ENCODE results near the gene SLC18A2.

The SLC18A2 gene

DNA sequence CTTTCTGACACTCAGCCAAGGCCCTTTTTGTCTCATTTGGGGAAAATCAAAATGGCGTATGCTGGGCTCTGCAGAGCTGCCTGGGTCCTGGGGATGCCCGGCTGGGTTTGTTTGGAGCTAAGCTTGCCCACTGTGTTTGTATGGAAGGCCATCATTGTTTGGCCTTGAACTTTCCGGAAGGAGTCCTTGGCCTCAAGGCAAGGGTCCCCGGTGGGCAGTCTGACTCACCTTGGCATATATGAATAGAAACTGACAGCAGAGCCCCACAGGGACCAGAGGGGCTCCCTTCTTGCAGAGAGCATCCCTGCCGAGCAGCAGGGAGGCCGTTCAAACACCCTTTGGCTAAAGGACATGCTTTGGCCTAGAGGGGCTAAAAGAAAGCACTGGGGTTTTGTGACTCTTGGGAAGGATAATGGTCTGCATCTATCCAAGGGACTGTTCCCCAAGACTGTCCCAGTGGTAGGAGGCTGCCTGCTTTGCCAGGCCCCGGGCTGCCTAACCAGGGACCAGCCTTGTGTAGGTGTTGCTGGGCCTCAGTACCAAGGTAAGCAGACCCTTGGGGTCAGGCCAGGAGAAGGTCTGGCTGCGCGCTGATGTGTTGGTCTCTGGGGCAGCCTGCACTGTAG is 15.0 kb downstream of the SLC18A2 start:
- H3K9ac ChIP-seq = no peak overlapping the region
- no peak overlapping the region for H3K27ac ChIP-seq
- H3K27me3 ChIP-seq = no peaks in the 10 kb centered on the region
- TF ChIP-seq Cebpa-rat (IDR thresholded peaks at IDR 0.05) = no peak
- H4K20me1 ChIP-seq = no peaks in the 10 kb centered on the region
- peaks cover 0 to 23% (median 6%) of the 10 kb centered on the region in 10 experiments; a peak in 14 of 20 replicates for H3K4me1 ChIP-seq
- no peaks in the 10 kb centered on the region for H3K36me3 ChIP-seq
- H3K9me3 ChIP-seq (replicated peaks in 1 of 11) = no peaks in the 10 kb centered on the region
- no peak overlapping the region for H3K4me3 ChIP-seq
- no peak overlapping the region for H3K4me2 ChIP-seq

GRCh38 chr10:117256910-117257309 is 16.0 kb downstream of the SLC18A2 start:
- no peaks in the 10 kb centered on the region for H3K27me3 ChIP-seq
- no peak overlapping the region for H3K9ac ChIP-seq
- no peak overlapping the region for H3K4me2 ChIP-seq
- H3K4me1 ChIP-seq = peaks cover 0 to 26% (median 6%) of the 10 kb centered on the region in 10 experiments; a peak in 14 of 20 replicates
- no peaks in the 10 kb centered on the region for H3K9me3 ChIP-seq (replicated peaks in 1 of 11)
- no peak overlapping the region for H3K4me3 ChIP-seq
- H3K36me3 ChIP-seq = no peaks in the 10 kb centered on the region
- H3K27ac ChIP-seq = no peak overlapping the region
- TF ChIP-seq Cebpa-rat (IDR thresholded peaks at IDR 0.05) = peak in 2 of 11 experiments; percentile 17 to 37; a peak in 1 of 22 replicates
- H4K20me1 ChIP-seq = no peaks in the 10 kb centered on the region

- no peaks in the 10 kb centered on the region for H3K27me3 ChIP-seq
- H3K4me1 ChIP-seq = peaks cover 0 to 26% (median 6%) of the 10 kb centered on the region in 10 experiments; a peak in 14 of 20 replicates
- no peak overlapping the region for H3K4me3 ChIP-seq
- H3K27ac ChIP-seq = no peak overlapping the region
- H3K4me2 ChIP-seq = no peak overlapping the region
- no peaks in the 10 kb centered on the region for H3K36me3 ChIP-seq
- no peak overlapping the region for H3K9ac ChIP-seq
- TF ChIP-seq Cebpa-rat (IDR thresholded peaks at IDR 0.05) = no peak
- H3K9me3 ChIP-seq (replicated peaks in 1 of 11) = no peaks in the 10 kb centered on the region
- no peaks in the 10 kb centered on the region for H4K20me1 ChIP-seq
These were observed 16.8 kb downstream of the SLC18A2 start for GRCh38 chr10:117257721-117258120.

- no peaks in the 10 kb centered on the region for H4K20me1 ChIP-seq
- H3K9ac ChIP-seq = no peak overlapping the region
- peaks cover 0 to 26% (median 6%) of the 10 kb centered on the region in 10 experiments; a peak in 14 of 20 replicates for H3K4me1 ChIP-seq
- TF ChIP-seq Cebpa-rat (IDR thresholded peaks at IDR 0.05) = no peak
- no peaks in the 10 kb centered on the region for H3K27me3 ChIP-seq
- no peaks in the 10 kb centered on the region for H3K9me3 ChIP-seq (replicated peaks in 1 of 11)
- no peak overlapping the region for H3K4me3 ChIP-seq
- peak overlapping the region in 10 of 11 experiments; percentile 1 to 59 (median 25); a peak in 9 of 22 replicates for H3K4me2 ChIP-seq
- no peak overlapping the region for H3K27ac ChIP-seq
- no peaks in the 10 kb centered on the region for H3K36me3 ChIP-seq
These were observed 18.4 kb downstream of the SLC18A2 start for GRCh38 chr10:117259279-117259678.

GRCh38 chr10:117260084-117260483 is 19.2 kb downstream of the SLC18A2 start:
- no peak for TF ChIP-seq Cebpa-rat (IDR thresholded peaks at IDR 0.05)
- Histone ChIP-seq H3K9me3 (replicated peaks in 1 of 11) (no peaks in the 10 kb centered on the region), H4K20me1 (no peaks in the 10 kb centered on the region), H3K4me1 (peaks cover 0 to 26% (median 6%) of the 10 kb centered on the region in 10 experiments; a peak in 14 of 20 replicates), H3K4me2 (peak overlapping the region in 3 of 11 experiments; percentile 22 to 59 (median 55); a peak in 6 of 22 replicates), H3K9ac (no peak overlapping the region), H3K27me3 (no peaks in the 10 kb centered on the region), H3K36me3 (no peaks in the 10 kb centered on the region), H3K4me3 (no peak overlapping the region), H3K27ac (no peak overlapping the region)

GRCh38 chr10:117261501-117261900 is 20.6 kb downstream of the SLC18A2 start:
- H3K36me3 ChIP-seq = no peaks in the 10 kb centered on the region
- H3K4me1 ChIP-seq = peaks cover 0 to 26% (median 6%) of the 10 kb centered on the region in 10 experiments; a peak in 14 of 20 replicates
- no peak overlapping the region for H3K9ac ChIP-seq
- H3K4me3 ChIP-seq = no peak overlapping the region
- no peak overlapping the region for H3K27ac ChIP-seq
- no peaks in the 10 kb centered on the region for H3K27me3 ChIP-seq
- no peak overlapping the region for H3K4me2 ChIP-seq
- no peaks in the 10 kb centered on the region for H4K20me1 ChIP-seq
- no peak for TF ChIP-seq Cebpa-rat (IDR thresholded peaks at IDR 0.05)
- H3K9me3 ChIP-seq (replicated peaks in 1 of 11) = no peaks in the 10 kb centered on the region

GRCh38 chr10:117262291-117262902 is 21.5 kb downstream of the SLC18A2 start:
- H3K36me3 ChIP-seq = no peaks in the 10 kb centered on the region
- no peak overlapping the region for H3K4me2 ChIP-seq
- no peaks in the 10 kb centered on the region for H3K27me3 ChIP-seq
- TF ChIP-seq Cebpa-rat (IDR thresholded peaks at IDR 0.05) = no peak
- H3K27ac ChIP-seq = no peak overlapping the region
- no peaks in the 10 kb centered on the region for H3K9me3 ChIP-seq (replicated peaks in 1 of 11)
- no peaks in the 10 kb centered on the region for H4K20me1 ChIP-seq
- no peak overlapping the region for H3K9ac ChIP-seq
- H3K4me3 ChIP-seq = no peak overlapping the region
- peaks cover 0 to 26% (median 6%) of the 10 kb centered on the region in 10 experiments; a peak in 14 of 20 replicates for H3K4me1 ChIP-seq

DNA sequence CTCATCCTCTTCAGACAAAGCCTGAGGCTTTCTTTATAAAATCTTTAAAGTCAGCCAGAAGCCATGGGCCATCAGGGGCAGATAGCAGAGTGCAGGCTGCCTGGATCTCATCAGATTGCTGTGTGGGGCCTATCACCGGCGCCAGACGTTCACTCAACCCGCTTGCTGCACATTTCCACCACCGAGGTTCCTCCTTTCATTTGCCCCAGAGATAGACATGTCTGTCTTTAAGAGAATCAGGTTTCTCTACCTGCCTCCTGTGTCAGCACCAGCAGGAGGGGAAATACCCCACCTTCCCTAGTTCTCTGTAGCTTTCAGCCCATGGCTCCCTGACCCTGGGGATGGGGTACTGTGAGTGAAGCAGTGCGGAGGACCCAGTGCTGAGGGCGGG is 22.0 kb downstream of the SLC18A2 start:
- peaks cover 0 to 26% (median 6%) of the 10 kb centered on the region in 10 experiments; a peak in 14 of 20 replicates for H3K4me1 ChIP-seq
- H3K4me2 ChIP-seq = no peak overlapping the region
- H4K20me1 ChIP-seq = no peaks in the 10 kb centered on the region
- no peak overlapping the region for H3K4me3 ChIP-seq
- TF ChIP-seq Cebpa-rat (IDR thresholded peaks at IDR 0.05) = no peak
- no peak overlapping the region for H3K9ac ChIP-seq
- no peak overlapping the region for H3K27ac ChIP-seq
- no peaks in the 10 kb centered on the region for H3K9me3 ChIP-seq (replicated peaks in 1 of 11)
- H3K36me3 ChIP-seq = no peaks in the 10 kb centered on the region
- H3K27me3 ChIP-seq = no peaks in the 10 kb centered on the region

DNA sequence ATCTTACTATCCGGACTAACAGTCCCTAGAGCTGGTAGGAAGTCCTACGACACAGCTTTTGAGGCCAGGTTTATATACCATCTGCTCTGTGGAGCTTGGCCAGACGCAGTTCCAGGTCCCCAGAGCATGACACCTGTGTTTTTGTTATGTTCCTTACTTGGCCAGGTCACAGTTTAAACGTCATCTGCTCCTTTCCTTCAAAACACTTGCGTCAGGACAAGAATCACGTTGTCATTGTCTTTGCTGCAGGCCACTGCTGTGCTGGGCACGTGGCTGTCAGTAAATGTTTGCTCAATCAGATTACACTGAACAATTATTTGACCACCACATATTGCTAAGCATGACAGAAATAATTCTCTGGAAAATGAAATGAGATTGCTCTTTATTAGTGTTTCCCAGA is 23.9 kb downstream of the SLC18A2 start:
- no peak for TF ChIP-seq Cebpa-rat (IDR thresholded peaks at IDR 0.05)
- Histone ChIP-seq H3K9me3 (replicated peaks in 1 of 11) (no peaks in the 10 kb centered on the region), H3K9ac (no peak overlapping the region), H4K20me1 (no peaks in the 10 kb centered on the region), H3K4me1 (peaks cover 0 to 15% (median 0%) of the 10 kb centered on the region in 10 experiments; a peak in 6 of 20 replicates), H3K4me2 (no peak overlapping the region), H3K4me3 (no peak overlapping the region), H3K36me3 (no peaks in the 10 kb centered on the region), H3K27me3 (no peaks in the 10 kb centered on the region), H3K27ac (no peak overlapping the region)

DNA sequence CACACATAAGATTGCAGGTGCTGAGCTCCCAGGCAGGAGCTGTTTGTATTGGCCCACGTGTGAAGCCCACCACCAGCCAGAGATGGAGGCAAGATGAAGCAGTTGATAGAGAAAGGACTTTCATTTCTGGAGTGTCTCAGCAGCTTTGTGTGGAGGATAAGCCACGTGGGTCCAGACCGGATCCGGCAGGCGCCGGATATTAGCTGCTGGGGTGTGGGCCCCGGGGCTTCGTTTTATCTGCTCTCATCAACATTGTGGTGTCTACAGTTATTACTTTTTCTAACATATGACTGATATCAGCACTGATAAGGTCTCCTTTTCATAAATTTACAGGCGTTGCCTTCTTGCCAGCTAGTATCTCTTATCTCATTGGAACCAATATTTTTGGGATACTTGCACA is 25.5 kb downstream of the SLC18A2 start:
- H3K4me1 ChIP-seq = no peaks in the 10 kb centered on the region
- H3K4me3 ChIP-seq = no peak overlapping the region
- no peak overlapping the region for H3K4me2 ChIP-seq
- no peak overlapping the region for H3K27ac ChIP-seq
- H3K9ac ChIP-seq = no peak overlapping the region
- no peaks in the 10 kb centered on the region for H4K20me1 ChIP-seq
- H3K27me3 ChIP-seq = no peaks in the 10 kb centered on the region
- no peak for TF ChIP-seq Cebpa-rat (IDR thresholded peaks at IDR 0.05)
- no peaks in the 10 kb centered on the region for H3K36me3 ChIP-seq
- no peaks in the 10 kb centered on the region for H3K9me3 ChIP-seq (replicated peaks in 1 of 11)
